SK-MEL-5 (cell line): Measurements from ENCODE around the gene KDM1A. TPM values are rescaled to one million over a fixed set of nuclear protein-coding genes. Genes with fewer than 3 reads are reported as not detected.

Experiments
- DNase-seq: peaks from one replicate; pipeline ENCODE4 v3.0.0-alpha.2; 2016; ENCODE audit warnings: low read depth, low spot score
- in situ Hi-C: cut with HindIII; loops from 2 replicates; pipeline ENCODE4 v1.10.0; 2016; ENCODE audit warnings: low sequenced_read_pairs, high pct_unique_total_duplicates, low pct_unique_long_range_greater_than_20kb
- total RNA-seq: library from RNA; depleted of rRNA; stranded (reverse); fragments of >200 nt; shearing (Covaris generic); gene quantifications from 2 replicates; pipeline ENCODE4 v1.2.3, GENCODE V29; 2014

Gene KDM1A
- total RNA-seq, 1 experiment from 2014 or later = 101 TPM

- in situ Hi-C loops = no loop called here
- no peak for DNase-seq
Measured at GRCh38 chr1:23040509-23040908, 21.2 kb downstream of the KDM1A start.

GRCh38 chr1:23044035-23044434 lies 24.8 kb downstream of the KDM1A start:
- in situ Hi-C loops = no loop called here
- no peak for DNase-seq

GRCh38 chr1:23050201-23050600 lies 30.9 kb downstream of the KDM1A start:
- DNase-seq = no peak
- in situ Hi-C loops = no loop called here

GRCh38 chr1:23051290-23051909 lies 32.1 kb downstream of the KDM1A start:
- in situ Hi-C loops = no loop called here
- DNase-seq = no peak

GRCh38 chr1:23057301-23057700 lies 38.0 kb downstream of the KDM1A start:
- in situ Hi-C loops = no loop called here
- DNase-seq = no peak

- no peak for DNase-seq
- in situ Hi-C loops = no loop called here
Measured at GRCh38 chr1:23062271-23062670, 43.0 kb downstream of the KDM1A start.

GRCh38 chr1:23065385-23065784 lies 46.1 kb downstream of the KDM1A start:
- no peak for DNase-seq
- in situ Hi-C loops = no loop called here

GRCh38 chr1:23066075-23066474 lies 46.8 kb downstream of the KDM1A start:
- no peak for DNase-seq
- in situ Hi-C loops = no loop called here

- in situ Hi-C loops = no loop called here
- DNase-seq = no peak
Measured at GRCh38 chr1:23069149-23069548, 49.9 kb downstream of the KDM1A start.

- no peak for DNase-seq
- in situ Hi-C loops = no loop called here
Measured at GRCh38 chr1:23069675-23070074, 50.4 kb downstream of the KDM1A start.

GRCh38 chr1:23074012-23074411 lies 54.7 kb downstream of the KDM1A start:
- no peak for DNase-seq
- in situ Hi-C loops = no loop called here

- in situ Hi-C loops = no loop called here
- DNase-seq = no peak
Measured at GRCh38 chr1:23079025-23079424, 59.8 kb downstream of the KDM1A start.

GRCh38 chr1:23080885-23081284 lies 61.6 kb downstream of the KDM1A start:
- no peak for DNase-seq

GRCh38 chr1:23081376-23081775 lies 62.1 kb downstream of the KDM1A start:
- in situ Hi-C loops = no loop called here
- peak; percentile 1 for DNase-seq

More at GRCh38 chr1:23080885-23081284, 61.6 kb downstream of the KDM1A start:
- in situ Hi-C loops = no loop called here

- in situ Hi-C loops = no loop called here
- no peak for DNase-seq
Measured at GRCh38 chr1:23083714-23084480, 64.6 kb downstream of the KDM1A start.

- no peak for DNase-seq
- in situ Hi-C loops = no loop called here
Measured at GRCh38 chr1:23084880-23085279, 65.6 kb downstream of the KDM1A start.

GRCh38 chr1:23085696-23086095 lies 66.4 kb downstream of the KDM1A start:
- in situ Hi-C loops = no loop called here

GRCh38 chr1:23088027-23088426 lies 68.8 kb downstream of the KDM1A start:
- no peak for DNase-seq
- in situ Hi-C loops = no loop called here

More at GRCh38 chr1:23085696-23086095, 66.4 kb downstream of the KDM1A start:
- DNase-seq = no peak

- in situ Hi-C loops = no loop called here
Measured at GRCh38 chr1:23090056-23090455, 70.8 kb downstream of the KDM1A start.

More at GRCh38 chr1:23090056-23090455, 70.8 kb downstream of the KDM1A start:
- DNase-seq = no peak
